DND-41 (cell line): ENCODE results near the gene PEAK1.

Experiments
- ATAC-seq: fragments of 200-7000 bp; cut with Tn5 transposase; 3 replicates; pipeline ENCODE4 v1.9.1; 2021; ENCODE audit warnings: low read depth; ENCODE audit not compliant: insufficient read depth
- DNase-seq: peaks from one replicate; pipeline ENCODE4 v3.0.0-alpha.2; 2020
- H2AFZ ChIP-seq: 2 replicates; pipeline ENCODE4 v1.6.0; 2012; ENCODE audit warnings: low read depth, low read length
- H3K27ac ChIP-seq: 2 replicates; pipeline ENCODE4 v1.5.1; 2012; ENCODE audit warnings: low read length, inconsistent platforms
- H3K27me3 ChIP-seq: fragments of 200-600 bp; sonication (generic); 2 replicates; pipeline ENCODE4 v1.6.0; 2012; ENCODE audit warnings: low read length, mild to moderate bottlenecking, inconsistent platforms; ENCODE audit not compliant: insufficient read depth, poor library complexity
- H3K36me3 ChIP-seq: 2 replicates; pipeline ENCODE4 v1.5.1; 2012; ENCODE audit warnings: low read length, inconsistent platforms; ENCODE audit not compliant: insufficient read depth
- H3K4me1 ChIP-seq: 2 replicates; pipeline ENCODE4 v1.5.1; 2012; ENCODE audit warnings: mild to moderate bottlenecking, low read length; ENCODE audit not compliant: insufficient read depth
- H3K4me2 ChIP-seq: 2 replicates; pipeline ENCODE4 v1.6.0; 2012; ENCODE audit warnings: mild to moderate bottlenecking, moderate library complexity, low read length, inconsistent platforms; ENCODE audit not compliant: insufficient read depth
- H3K4me3 ChIP-seq, 2 experiments: fragments of 200-600 bp in 1 of 2; shearing (Covaris generic) in 1 of 2; 2 replicates each; pipeline ENCODE4 v1.5.1; 2012 to 2016; ENCODE audit warnings: inconsistent platforms in 2 of 2, low read length in 2 of 2, mild to moderate bottlenecking in 2 of 2, low read depth in 1 of 2, moderate library complexity in 1 of 2
- H3K79me2 ChIP-seq: 2 replicates; pipeline ENCODE4 v1.6.0; 2012; ENCODE audit warnings: low read length, inconsistent platforms; ENCODE audit not compliant: insufficient read depth
- H3K9ac ChIP-seq: 2 replicates; pipeline ENCODE4 v1.6.0; 2012; ENCODE audit warnings: low read depth, mild to moderate bottlenecking, inconsistent platforms, low read length, moderate library complexity
- H3K9me3 ChIP-seq: 2 replicates; pipeline ENCODE4 v1.5.1; 2012; ENCODE audit warnings: low read length, moderate library complexity, mild to moderate bottlenecking, inconsistent platforms; ENCODE audit not compliant: insufficient read depth, severe bottlenecking
- H4K20me1 ChIP-seq: 2 replicates; pipeline ENCODE4 v1.6.0; 2012; ENCODE audit warnings: low read length; ENCODE audit not compliant: insufficient read depth
- EZH2 ChIP-seq: IDR thresholded peaks from 3 replicates; pipeline ENCODE4 v1.6.1; 2012; ENCODE audit warnings: borderline replicate concordance, low read depth, mild to moderate bottlenecking, moderate library complexity, low read length, inconsistent platforms; ENCODE audit not compliant: severe bottlenecking
- TF ChIP-seq, protein P1 (sequence below): IDR thresholded peaks from 2 replicates; pipeline ENCODE4 v1.5.1; 2012; ENCODE audit warnings: borderline replicate concordance, low read length, moderate library complexity, mild to moderate bottlenecking; ENCODE audit not compliant: poor library complexity, severe bottlenecking; ENCODE audit errors: extremely low read depth

PEAK1 gene

DNA sequence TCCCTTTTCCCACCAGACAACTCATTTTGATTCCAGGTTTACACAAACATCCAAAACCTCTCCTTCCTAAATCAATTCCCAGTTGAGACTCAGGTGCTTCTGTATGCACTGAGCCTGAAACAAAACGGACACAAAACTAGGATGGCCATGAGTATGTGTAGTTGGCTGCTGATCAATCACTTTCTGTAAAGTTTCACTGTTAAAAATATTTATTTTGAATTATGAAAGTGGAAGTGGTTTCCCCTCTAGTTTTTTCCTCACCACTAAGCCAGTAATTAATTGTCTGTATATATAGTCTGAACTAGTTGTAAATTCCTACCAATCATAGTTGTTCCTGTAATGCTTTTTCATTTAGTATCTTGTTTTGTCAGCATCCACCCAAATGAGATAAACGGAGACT lies 297.3 kb downstream of the PEAK1 start:
- no peaks in the 10 kb centered on the region for H3K27me3 ChIP-seq
- 0 out of 2 replicates have a peak, but pooled peaks cover 4% of the 10 kb centered on the region for H3K4me1 ChIP-seq

DNA sequence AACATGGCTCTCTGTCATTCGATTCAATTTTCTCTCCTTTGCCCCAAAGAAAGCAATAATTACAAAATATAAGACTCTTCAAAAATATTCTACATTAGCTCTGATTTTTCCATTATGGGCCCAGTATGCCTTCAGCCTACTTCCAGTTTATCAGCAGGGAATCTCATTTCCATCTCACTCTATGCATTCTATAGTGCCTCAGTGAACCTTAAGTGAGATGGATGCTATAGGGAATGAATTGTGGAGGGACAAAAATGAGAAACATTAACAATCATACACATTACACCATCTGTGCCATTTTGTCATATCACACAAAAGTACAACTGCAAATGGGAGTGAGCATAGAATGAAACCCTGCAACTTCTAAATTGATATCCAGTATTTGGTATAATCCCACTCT lies 298.3 kb downstream of the PEAK1 start:
- no peak overlapping the region for H3K4me2 ChIP-seq
- ATAC-seq = no peak
- H3K9me3 ChIP-seq = no peaks in the 10 kb centered on the region
- no peak overlapping the region for H3K27ac ChIP-seq
- TF ChIP-seq, protein P1, sequence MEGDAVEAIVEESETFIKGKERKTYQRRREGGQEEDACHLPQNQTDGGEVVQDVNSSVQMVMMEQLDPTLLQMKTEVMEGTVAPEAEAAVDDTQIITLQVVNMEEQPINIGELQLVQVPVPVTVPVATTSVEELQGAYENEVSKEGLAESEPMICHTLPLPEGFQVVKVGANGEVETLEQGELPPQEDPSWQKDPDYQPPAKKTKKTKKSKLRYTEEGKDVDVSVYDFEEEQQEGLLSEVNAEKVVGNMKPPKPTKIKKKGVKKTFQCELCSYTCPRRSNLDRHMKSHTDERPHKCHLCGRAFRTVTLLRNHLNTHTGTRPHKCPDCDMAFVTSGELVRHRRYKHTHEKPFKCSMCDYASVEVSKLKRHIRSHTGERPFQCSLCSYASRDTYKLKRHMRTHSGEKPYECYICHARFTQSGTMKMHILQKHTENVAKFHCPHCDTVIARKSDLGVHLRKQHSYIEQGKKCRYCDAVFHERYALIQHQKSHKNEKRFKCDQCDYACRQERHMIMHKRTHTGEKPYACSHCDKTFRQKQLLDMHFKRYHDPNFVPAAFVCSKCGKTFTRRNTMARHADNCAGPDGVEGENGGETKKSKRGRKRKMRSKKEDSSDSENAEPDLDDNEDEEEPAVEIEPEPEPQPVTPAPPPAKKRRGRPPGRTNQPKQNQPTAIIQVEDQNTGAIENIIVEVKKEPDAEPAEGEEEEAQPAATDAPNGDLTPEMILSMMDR = no peak
- TF ChIP-seq EZH2 = no peak
- no peaks in the 10 kb centered on the region for H4K20me1 ChIP-seq
- no peak overlapping the region for H2AFZ ChIP-seq
- no peak for DNase-seq
- H3K27me3 ChIP-seq = no peaks in the 10 kb centered on the region
- H3K9ac ChIP-seq = no peak overlapping the region
- 0 out of 2 replicates have a peak, but pooled peaks cover 3% of the 10 kb centered on the region for H3K36me3 ChIP-seq
- H3K4me3 ChIP-seq = no peak overlapping the region
- H3K79me2 ChIP-seq = no peaks in the 10 kb centered on the region
- 0 out of 2 replicates have a peak, but pooled peaks cover 4% of the 10 kb centered on the region for H3K4me1 ChIP-seq

More for the DNA sequence above, 297.3 kb downstream of the PEAK1 start:
- Histone ChIP-seq H3K27ac (no peak overlapping the region), H4K20me1 (no peaks in the 10 kb centered on the region), H2AFZ (no peak overlapping the region), H3K9me3 (no peaks in the 10 kb centered on the region), H3K36me3 (0 out of 2 replicates have a peak, but pooled peaks cover 3% of the 10 kb centered on the region), H3K79me2 (no peaks in the 10 kb centered on the region), H3K9ac (no peak overlapping the region), H3K4me3 (no peak overlapping the region), H3K4me2 (no peak overlapping the region)
- no peak for DNase-seq
- no peak for ATAC-seq
- TF ChIP-seq, protein P1 = no peak
- no peak for TF ChIP-seq EZH2

DNA sequence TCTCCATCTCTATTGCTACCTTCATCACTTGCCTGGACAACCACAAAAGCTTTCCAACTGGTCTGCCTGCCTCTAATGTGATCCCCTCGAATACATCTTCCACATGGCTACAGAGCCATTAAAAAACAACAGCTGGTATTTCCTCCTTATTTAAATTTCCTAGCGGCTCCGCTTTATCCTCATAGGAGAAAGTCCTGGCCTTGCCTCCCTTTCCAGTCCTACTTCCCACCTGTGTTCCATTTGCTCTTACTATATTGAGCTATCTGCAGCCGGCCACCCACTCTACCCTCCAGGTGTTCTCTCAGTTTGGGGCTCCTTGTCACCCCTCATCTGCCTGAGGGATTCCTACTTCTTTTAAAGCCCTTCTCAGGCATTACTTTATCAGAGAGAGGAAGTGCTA lies 299.3 kb downstream of the PEAK1 start:
- 0 out of 2 replicates have a peak, but pooled peaks cover 3% of the 10 kb centered on the region for H3K36me3 ChIP-seq
- H3K79me2 ChIP-seq = no peaks in the 10 kb centered on the region
- TF ChIP-seq, protein P1 = no peak
- TF ChIP-seq EZH2 = no peak

DNA sequence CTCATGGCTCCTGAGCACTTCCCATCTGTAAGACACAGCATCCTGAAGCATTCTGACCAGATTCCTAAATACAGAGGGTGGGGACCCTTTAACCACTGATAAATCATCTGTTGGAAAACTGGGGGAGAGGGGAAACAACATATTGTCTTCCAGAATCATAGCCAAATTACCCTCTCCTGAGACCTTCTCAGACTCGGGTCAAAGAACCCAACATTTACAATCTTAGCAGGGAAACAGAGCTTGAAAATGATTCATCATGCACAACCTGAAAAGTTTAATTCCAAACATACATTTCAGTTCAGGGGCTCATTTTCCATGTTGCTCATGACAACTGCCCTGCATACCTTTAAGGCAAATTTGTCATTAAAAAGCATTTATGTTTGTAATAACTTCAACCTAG lies 300.5 kb downstream of the PEAK1 start:
- Histone ChIP-seq H3K4me1 (0 out of 2 replicates have a peak, but pooled peaks cover 4% of the 10 kb centered on the region), H4K20me1 (no peaks in the 10 kb centered on the region), H3K4me3 (no peak overlapping the region), H3K79me2 (no peaks in the 10 kb centered on the region), H3K36me3 (0 out of 2 replicates have a peak, but pooled peaks cover 5% of the 10 kb centered on the region), H3K27ac (no peak overlapping the region), H3K9ac (no peak overlapping the region), H3K27me3 (no peaks in the 10 kb centered on the region), H2AFZ (no peak overlapping the region), H3K4me2 (no peak overlapping the region), H3K9me3 (no peaks in the 10 kb centered on the region)
- TF ChIP-seq, protein P1 = no peak
- TF ChIP-seq EZH2 = no peak
- DNase-seq (no peak), ATAC-seq (no peak)

More for the DNA sequence above, 299.3 kb downstream of the PEAK1 start:
- no peak overlapping the region for H3K4me2 ChIP-seq
- H2AFZ ChIP-seq = no peak overlapping the region
- no peak for DNase-seq
- H3K27ac ChIP-seq = no peak overlapping the region
- no peak overlapping the region for H3K9ac ChIP-seq
- H3K4me3 ChIP-seq = no peak overlapping the region
- no peaks in the 10 kb centered on the region for H3K27me3 ChIP-seq
- H4K20me1 ChIP-seq = no peaks in the 10 kb centered on the region
- no peak for ATAC-seq
- 0 out of 2 replicates have a peak, but pooled peaks cover 4% of the 10 kb centered on the region for H3K4me1 ChIP-seq
- no peaks in the 10 kb centered on the region for H3K9me3 ChIP-seq
